Activated B cell treated with CpG ODN at 0.5 μM for 24 hours (primary cell): Measurements from ENCODE around the gene CREB3L2. TPM values are rescaled to one million over a fixed set of nuclear protein-coding genes. Genes with fewer than 3 reads are reported as not detected.
"Not testable (repeated sequence)": the region's sequence is repeated elsewhere in the genome, so short reads cannot be mapped to it uniquely, and the experiment has no call there.

ENCODE experiments used
- ATAC-seq: fragments of 200-7000 bp; cut with Tn5 transposase; one replicate; pipeline ENCODE4 v1.10.0; 2021; ENCODE audit warnings: low read depth, mild to moderate bottlenecking, moderate library complexity
- CTCF ChIA-PET: fragments of 350-600 bp; sonication (Branson Sonifier 250); formaldehyde crosslinking; loops from one replicate; lab custom pipeline; 2021; ENCODE audit warnings: antibody characterized with exemption; lab: Charles Lee
- POLR2A ChIA-PET: fragments of 350-600 bp; sonication (Branson Sonifier 250); formaldehyde crosslinking; loops from one replicate; lab custom pipeline; 2021; ENCODE audit warnings: antibody characterized with exemption; lab: Charles Lee
- DNase-seq: peaks from one replicate; pipeline ENCODE4 v3.0.0; 2022
- H3K27ac Mint-ChIP-seq: one replicate; pipeline ENCODE4 v1.8.0; 2020; ENCODE audit warnings: mixed read lengths
- H3K27me3 Mint-ChIP-seq: one replicate; pipeline ENCODE4 v1.8.0; 2021; ENCODE audit warnings: mixed read lengths
- H3K36me3 Mint-ChIP-seq: one replicate; pipeline ENCODE4 v1.8.0; 2021; ENCODE audit warnings: low read depth, mixed read lengths
- H3K4me1 Mint-ChIP-seq: one replicate; pipeline ENCODE4 v1.8.0; 2021; ENCODE audit warnings: mixed read lengths
- H3K4me3 Mint-ChIP-seq: one replicate; pipeline ENCODE4 v1.8.0; 2020; ENCODE audit warnings: mild to moderate bottlenecking, mixed read lengths
- H3K9me3 Mint-ChIP-seq: one replicate; pipeline ENCODE4 v1.8.0; 2020; ENCODE audit warnings: mixed read lengths
- intact Hi-C: fragments of 100-400 bp; cut with micrococcal nuclease; formaldehyde crosslinking; loops from one replicate; pipeline ENCODE4 v1.15.1; 2024
- total RNA-seq: library from RNA; stranded (reverse); gene quantifications from 2 replicates; pipeline ENCODE4 v1.2.3, GENCODE V29; 2022
- TF ChIP-seq, protein P1 (sequence below): fragments of 200-600 bp; IDR thresholded peaks from one replicate; pipeline ENCODE4 v1.8.0; 2022; ENCODE audit warnings: antibody characterized with exemption, mild to moderate bottlenecking

The CREB3L2 gene
- total RNA-seq, 1 donor from 2014 or later, result 21.7 TPM

DNA sequence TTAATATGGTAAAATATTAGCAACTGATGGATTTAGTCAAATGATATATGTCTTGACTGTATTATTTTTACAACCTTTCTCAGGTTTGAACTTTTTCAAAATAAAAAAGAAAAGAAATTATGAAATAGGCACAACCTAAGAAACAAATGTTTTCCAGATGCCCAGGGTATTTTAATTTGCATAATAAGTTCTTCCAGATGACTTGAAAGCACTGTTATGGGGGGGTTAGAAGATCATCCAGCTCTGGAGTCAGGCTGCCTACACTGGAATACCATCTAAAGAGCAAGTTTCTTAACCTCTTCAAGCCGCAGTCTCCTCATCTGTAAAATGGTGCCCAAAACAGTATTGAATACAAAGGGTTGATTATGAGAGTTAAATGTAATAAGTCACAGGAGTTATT, 32.1 kb downstream of the CREB3L2 start:
- no peaks in the 10 kb centered on the region for H3K9me3 Mint-ChIP-seq
- peaks cover 4% of the 10 kb centered on the region for H3K36me3 Mint-ChIP-seq
- no peak overlapping the region for H3K27ac Mint-ChIP-seq
- H3K4me3 Mint-ChIP-seq, result no peak overlapping the region
- POLR2A ChIA-PET, result no interaction called here
- no peak for ATAC-seq
- H3K27me3 Mint-ChIP-seq, result no peaks in the 10 kb centered on the region
- H3K4me1 Mint-ChIP-seq, result peaks cover 11% of the 10 kb centered on the region
- DNase-seq, result no peak
- TF ChIP-seq, protein P1, sequence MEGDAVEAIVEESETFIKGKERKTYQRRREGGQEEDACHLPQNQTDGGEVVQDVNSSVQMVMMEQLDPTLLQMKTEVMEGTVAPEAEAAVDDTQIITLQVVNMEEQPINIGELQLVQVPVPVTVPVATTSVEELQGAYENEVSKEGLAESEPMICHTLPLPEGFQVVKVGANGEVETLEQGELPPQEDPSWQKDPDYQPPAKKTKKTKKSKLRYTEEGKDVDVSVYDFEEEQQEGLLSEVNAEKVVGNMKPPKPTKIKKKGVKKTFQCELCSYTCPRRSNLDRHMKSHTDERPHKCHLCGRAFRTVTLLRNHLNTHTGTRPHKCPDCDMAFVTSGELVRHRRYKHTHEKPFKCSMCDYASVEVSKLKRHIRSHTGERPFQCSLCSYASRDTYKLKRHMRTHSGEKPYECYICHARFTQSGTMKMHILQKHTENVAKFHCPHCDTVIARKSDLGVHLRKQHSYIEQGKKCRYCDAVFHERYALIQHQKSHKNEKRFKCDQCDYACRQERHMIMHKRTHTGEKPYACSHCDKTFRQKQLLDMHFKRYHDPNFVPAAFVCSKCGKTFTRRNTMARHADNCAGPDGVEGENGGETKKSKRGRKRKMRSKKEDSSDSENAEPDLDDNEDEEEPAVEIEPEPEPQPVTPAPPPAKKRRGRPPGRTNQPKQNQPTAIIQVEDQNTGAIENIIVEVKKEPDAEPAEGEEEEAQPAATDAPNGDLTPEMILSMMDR, result no peak
- intact Hi-C loops, result no loop called here
- CTCF ChIA-PET, result no interaction called here

DNA sequence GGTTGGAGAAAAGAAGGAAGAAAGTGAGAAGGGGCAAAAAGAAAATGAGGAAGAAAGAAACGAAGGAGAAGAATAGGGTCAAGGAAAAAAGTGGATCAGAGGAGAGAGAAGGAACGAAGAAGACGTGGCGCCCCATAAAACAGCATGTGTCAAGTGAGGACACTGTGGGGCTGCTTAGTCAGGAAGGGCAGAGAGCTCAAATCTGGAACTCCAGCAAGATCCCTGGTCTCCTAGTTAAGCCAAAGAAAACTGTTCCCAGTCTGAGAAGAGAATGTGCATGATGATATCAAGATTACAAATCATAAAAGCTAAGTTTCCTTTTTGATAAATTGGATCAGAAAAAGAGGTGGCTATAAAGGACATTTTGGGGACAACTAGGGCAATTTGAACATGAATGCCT, 33.0 kb downstream of the CREB3L2 start:
- ATAC-seq (no peak), DNase-seq (no peak)
- TF ChIP-seq, protein P1, result no peak
- H3K36me3 Mint-ChIP-seq, result peaks cover 5% of the 10 kb centered on the region
- no peak overlapping the region for H3K4me3 Mint-ChIP-seq
- H3K4me1 Mint-ChIP-seq, result peaks cover 11% of the 10 kb centered on the region
- H3K27me3 Mint-ChIP-seq, result no peaks in the 10 kb centered on the region
- H3K9me3 Mint-ChIP-seq, result no peaks in the 10 kb centered on the region
- intact Hi-C loops, result no loop called here
- CTCF ChIA-PET, result no interaction called here
- POLR2A ChIA-PET, result no interaction called here
- H3K27ac Mint-ChIP-seq, result no peak overlapping the region

DNA sequence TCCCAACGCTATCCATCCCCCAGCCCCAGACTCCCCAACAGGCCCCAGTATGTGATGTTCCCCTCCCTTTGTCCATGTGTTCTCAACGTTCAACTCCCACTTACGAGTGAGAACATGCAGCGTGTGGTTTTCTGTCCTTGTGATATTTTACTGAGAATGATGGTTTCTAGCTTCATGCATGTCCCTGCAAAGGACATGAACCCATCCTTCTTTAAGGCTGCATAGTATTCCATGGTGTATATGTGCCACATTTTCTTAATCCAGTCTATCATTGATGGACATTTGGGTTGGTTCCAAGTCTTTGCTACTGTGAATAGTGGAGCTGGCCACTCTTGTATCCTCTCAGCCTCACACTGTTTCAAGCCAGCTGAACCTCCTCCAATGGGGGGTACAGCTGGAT, 33.5 kb downstream of the CREB3L2 start:
- H3K9me3 Mint-ChIP-seq, H3K36me3 Mint-ChIP-seq, H3K27me3 Mint-ChIP-seq, H3K27ac Mint-ChIP-seq, POLR2A ChIA-PET, ATAC-seq, DNase-seq, H3K4me3 Mint-ChIP-seq, CTCF ChIA-PET, intact Hi-C loops: not testable (repeated sequence)
- peaks cover 11% of the 10 kb centered on the region for H3K4me1 Mint-ChIP-seq

DNA sequence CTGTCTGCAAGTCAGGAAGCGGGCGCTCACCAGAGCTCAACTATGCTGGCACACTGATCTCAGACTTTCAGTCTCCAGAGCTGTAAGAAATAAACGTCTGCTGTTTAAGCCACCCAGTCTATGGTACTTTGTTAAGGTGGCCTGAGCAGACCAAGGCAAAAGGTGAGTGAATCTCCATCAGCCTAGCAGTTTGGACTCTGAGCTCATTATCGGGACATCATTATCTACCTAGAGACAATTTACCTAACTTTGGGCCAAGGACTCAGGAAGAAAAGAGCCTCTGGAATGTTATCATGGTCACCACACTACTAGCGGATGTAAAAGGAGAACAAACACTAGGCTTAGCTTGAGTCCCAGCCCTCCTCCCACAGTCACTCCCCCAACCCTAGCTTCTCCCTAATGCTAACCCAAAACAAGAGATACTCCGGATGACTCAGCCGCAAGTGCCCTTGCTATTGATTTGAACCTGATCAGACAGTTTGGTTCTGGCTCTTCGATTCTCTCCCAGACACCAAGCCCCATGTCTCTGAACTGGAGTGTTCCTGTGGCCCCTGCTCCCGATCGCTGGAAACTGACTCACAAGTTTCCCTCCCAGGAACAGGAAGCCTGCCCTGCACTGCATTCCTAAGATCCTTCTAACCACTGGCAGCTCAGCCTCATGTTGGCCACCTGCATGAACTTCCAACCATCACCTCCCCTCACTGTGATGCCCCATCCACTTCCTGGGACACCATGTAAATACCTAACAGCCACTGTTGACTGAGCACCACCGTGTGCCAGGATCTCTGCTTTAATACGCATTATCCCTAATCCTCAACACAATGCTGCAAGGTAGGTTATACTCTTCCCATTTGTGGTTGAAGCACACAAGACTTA, 34.5 kb downstream of the CREB3L2 start:
- no peak overlapping the region for H3K4me3 Mint-ChIP-seq
- ATAC-seq (no peak), DNase-seq (no peak)
- CTCF ChIA-PET, result no interaction called here
- intact Hi-C loops, result no loop called here
- H3K27me3 Mint-ChIP-seq, result no peaks in the 10 kb centered on the region
- peaks cover 11% of the 10 kb centered on the region for H3K36me3 Mint-ChIP-seq
- no peaks in the 10 kb centered on the region for H3K9me3 Mint-ChIP-seq
- H3K27ac Mint-ChIP-seq, result no peak overlapping the region
- POLR2A ChIA-PET, result no interaction called here
- peaks cover 8% of the 10 kb centered on the region for H3K4me1 Mint-ChIP-seq
- TF ChIP-seq, protein P1, result no peak

DNA sequence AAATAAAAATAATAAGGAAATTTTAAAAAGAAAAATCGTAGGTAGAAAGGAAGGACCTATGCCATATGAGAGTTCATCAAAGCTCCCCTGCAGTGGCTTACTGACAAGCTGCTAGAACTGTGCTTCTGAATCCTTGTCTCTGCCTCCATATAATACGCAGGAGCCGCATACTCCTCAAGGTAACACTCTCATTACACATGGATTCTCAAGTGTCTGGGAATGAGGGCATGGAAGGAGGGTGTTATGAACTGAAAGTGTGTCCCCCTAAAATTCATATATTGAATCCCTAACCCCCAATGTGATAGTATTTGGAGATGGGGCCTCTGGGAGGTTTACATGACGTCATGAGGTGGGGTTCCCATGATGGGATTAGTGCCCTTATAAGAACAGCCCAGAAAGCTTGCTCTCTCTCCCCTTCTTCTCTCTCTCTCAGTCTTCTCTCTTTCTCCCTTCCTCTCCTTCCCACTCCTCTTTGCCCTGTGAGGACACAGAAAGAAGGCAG, 35.2 kb downstream of the CREB3L2 start:
- Mint-ChIP-seq H3K4me1 (peaks cover 11% of the 10 kb centered on the region), H3K27me3 (no peaks in the 10 kb centered on the region), H3K27ac (no peak overlapping the region), H3K36me3 (peaks cover 11% of the 10 kb centered on the region), H3K9me3 (no peaks in the 10 kb centered on the region), H3K4me3 (no peak overlapping the region)
- CTCF ChIA-PET, result no interaction called here
- POLR2A ChIA-PET, result no interaction called here
- TF ChIP-seq, protein P1, result no peak
- intact Hi-C loops, result no loop called here
- no peak for DNase-seq
- no peak for ATAC-seq
